HG02970 (cell line): Measurements from ENCODE around the gene GOLGA1.

Experiments
- ATAC-seq: cut with Tn5 transposase; IDR thresholded peaks from one replicate; pipeline ENCODE4 v1.9.1; 2021; ENCODE audit warnings: mild to moderate bottlenecking, moderate library complexity, moderate number of reproducible peaks; ENCODE audit not compliant: unreplicated experiment, low FRiP score

The GOLGA1 gene

GRCh38 chr9:124886866-124887492 is 53.9 kb downstream of the GOLGA1 start:
- ATAC-seq: no peak

- no peak for ATAC-seq
These were observed 54.4 kb downstream of the GOLGA1 start for GRCh38 chr9:124886461-124886860.

GRCh38 chr9:124885551-124885950 is 55.3 kb downstream of the GOLGA1 start:
- no peak for ATAC-seq

- no peak for ATAC-seq
These were observed 56.5 kb downstream of the GOLGA1 start for GRCh38 chr9:124884376-124884775.

GRCh38 chr9:124882231-124882630 is 58.7 kb downstream of the GOLGA1 start:
- ATAC-seq: no peak

- no peak for ATAC-seq
These were observed 59.6 kb downstream of the GOLGA1 start for GRCh38 chr9:124881138-124881743.

- no peak for ATAC-seq
These were observed 60.4 kb downstream of the GOLGA1 start for GRCh38 chr9:124880501-124880900.

GRCh38 chr9:124879226-124879625 is 61.7 kb downstream of the GOLGA1 start:
- ATAC-seq: no peak

- ATAC-seq: no peak
These were observed 62.4 kb downstream of the GOLGA1 start for GRCh38 chr9:124878518-124878917.

- no peak for ATAC-seq
These were observed 62.9 kb downstream of the GOLGA1 start for GRCh38 chr9:124878021-124878420.

GRCh38 chr9:124877021-124877782 is 63.7 kb downstream of the GOLGA1 start:
- ATAC-seq: no peak

- ATAC-seq: no peak
These were observed 65.4 kb downstream of the GOLGA1 start for GRCh38 chr9:124875501-124875900.

GRCh38 chr9:124873664-124874063 is 67.2 kb downstream of the GOLGA1 start:
- ATAC-seq: no peak

GRCh38 chr9:124871156-124871561 is 69.7 kb downstream of the GOLGA1 start:
- ATAC-seq: no peak

GRCh38 chr9:124870723-124871122 is 70.2 kb downstream of the GOLGA1 start:
- ATAC-seq: no peak

- peak; percentile 33 for ATAC-seq
These were observed 70.8 kb downstream of the GOLGA1 start for GRCh38 chr9:124869986-124870560.

GRCh38 chr9:124869466-124869985 is 71.4 kb downstream of the GOLGA1 start:
- ATAC-seq: peak; percentile 11

GRCh38 chr9:124868511-124869465 is 72.1 kb downstream of the GOLGA1 start:
- ATAC-seq: peak; percentile 64

- ATAC-seq: no peak
These were observed 77.5 kb downstream of the GOLGA1 start for GRCh38 chr9:124863371-124863871.
